SKM-1 (cell line): ENCODE data around the gene ZNF212.

Source experiments
- DNase-seq: peaks from one replicate; lab custom pipeline; 2025; ENCODE audit not compliant: unreplicated experiment; lab: John Stamatoyannopoulos, UW

The ZNF212 gene

DNA sequence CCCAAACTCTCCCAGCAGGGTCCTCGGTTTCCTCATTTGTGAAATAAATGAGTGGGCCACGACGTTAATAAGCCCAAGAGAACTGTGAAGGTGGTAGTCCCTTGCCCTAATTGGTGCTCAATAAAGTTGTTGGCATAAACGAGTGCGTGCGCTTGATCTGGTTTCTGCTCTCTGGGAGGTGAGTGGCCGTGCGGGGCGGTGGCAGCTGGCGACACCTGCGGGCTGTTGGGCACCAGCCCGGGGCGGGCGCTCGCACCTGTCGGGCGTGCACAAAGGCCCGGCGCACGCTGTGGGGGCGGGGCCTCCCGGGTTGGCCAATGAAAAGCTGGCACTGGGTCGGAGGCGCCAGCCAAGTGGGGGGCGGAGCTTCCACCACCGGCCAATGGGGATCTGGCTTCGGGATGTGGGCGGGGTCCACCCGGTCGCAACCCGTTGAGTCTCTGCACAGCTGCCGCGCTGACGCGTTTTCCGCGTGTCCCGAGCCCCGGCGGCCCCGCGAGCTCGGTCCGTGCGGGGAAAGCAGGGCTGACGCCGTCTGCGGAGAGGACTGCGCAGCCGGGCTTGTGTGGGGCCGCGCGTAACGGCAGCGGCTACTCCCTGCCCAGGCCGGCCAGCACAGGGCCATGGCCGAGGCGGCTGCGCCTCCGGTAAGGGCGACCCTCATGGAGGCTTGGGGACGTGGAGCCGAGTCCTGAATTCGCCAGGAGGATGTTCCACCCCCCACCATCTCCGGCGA is 45.6 kb downstream of the ZNF212 start:
- peak; percentile 37 for DNase-seq

DNA sequence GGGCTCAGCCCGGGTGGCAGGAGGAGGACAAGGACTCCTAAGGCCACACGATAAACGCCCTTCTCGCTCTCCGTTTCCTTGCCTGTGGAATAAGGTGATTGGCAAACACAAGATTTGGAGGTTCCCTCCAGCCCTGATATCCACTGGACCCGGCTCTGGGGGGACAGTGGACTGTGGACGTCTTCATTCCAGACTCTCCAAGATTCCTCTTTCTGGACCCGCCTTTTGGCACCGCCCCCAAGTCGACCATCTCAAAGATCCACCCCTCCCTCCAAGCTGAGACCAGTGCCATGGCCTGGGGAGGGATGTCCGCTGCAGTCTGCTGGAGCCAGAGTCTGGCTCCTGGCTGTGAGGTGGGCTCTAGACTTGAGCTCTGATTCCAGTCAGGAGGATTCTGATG is 46.2 kb downstream of the ZNF212 start:
- DNase-seq, result no peak

DNA sequence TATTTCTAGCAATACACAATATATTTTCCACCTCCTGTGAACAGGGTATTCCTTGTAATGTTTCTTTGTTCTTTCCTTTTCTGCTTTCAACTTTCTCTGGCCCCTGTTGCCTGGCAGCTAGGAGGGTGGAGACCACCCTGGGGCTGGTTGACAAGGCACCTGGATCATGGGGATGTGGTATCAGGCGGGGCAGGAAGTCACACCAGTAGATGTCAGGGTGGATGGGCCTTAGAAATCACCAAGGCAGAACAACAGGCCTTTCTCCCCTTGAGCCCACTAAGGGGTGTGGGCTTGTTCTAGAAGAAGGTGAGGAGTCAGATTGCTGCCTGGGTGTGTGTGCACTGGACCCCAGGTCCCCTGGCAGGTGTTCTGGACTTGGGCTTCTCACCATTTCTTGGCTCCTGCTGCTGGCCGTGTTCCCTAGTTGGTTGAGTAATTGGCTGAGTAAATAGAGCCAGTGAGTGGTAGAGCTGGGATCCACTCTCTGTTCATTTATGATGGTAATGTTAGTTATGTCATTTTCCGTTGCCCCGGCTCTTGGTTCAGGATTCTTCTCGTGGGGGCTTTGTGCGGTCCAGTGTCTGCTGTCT is 47.5 kb downstream of the ZNF212 start:
- DNase-seq, result no peak

DNA sequence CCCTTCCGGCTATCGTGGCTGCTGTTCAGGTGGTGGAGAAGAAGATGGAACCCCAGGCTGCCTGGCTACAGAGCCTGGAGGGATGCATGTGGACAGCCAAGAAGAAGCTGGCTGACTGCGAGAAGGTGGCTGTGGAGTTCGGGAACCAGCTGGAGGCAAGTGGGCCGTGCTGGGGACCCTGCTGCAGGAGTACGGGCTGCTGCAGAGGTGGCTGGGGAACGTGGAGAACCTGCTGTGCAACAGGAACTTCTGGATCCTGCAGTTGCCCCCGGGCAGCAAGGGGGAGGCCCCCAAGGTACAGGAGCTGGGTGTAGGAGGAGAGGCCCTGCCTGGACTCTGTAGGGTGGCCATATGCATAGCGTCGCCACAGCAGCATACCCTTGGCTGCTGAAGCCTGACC is 48.2 kb downstream of the ZNF212 start:
- no peak for DNase-seq

DNA sequence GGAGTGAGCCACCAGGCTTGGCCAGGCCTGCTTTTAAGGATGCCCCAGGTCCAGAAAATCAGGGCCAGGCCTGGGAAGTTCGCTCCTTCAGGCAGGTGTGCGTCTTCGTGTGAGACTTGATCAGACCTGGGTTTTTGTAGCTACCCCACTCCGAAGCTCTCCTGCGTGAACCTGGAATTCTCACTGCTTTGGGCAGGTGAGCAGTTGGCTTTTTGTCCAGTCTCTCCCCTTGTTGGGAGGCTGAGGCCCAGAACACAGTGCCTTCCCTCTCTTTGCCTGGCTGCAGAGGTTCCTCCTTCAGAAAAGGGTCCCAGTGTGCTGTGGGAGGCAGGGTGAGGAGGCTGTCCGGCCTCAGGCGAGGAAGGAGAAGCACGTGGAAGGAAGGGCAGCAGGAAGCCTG is 49.8 kb downstream of the ZNF212 start:
- no peak for DNase-seq

DNA sequence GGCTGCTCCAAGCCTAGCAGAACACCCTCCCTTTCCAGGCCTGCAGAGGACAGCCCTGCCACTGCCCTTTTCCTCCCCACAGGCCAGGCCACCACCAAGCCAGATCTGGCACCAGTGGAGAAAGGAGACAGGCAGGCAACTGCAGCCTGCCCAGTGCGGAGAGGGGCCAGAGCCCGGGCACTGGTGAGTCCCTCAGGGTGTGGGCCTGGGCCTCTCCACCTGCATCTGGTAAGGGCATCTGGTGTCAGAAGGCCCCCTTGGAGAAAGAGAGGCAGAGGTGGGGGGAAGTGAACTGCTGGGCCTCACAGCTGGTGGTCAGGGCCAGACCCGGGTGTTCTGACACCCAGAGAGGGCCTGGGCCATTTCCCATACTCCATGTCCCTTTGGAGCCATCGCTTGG is 50.4 kb downstream of the ZNF212 start:
- no peak for DNase-seq

DNA sequence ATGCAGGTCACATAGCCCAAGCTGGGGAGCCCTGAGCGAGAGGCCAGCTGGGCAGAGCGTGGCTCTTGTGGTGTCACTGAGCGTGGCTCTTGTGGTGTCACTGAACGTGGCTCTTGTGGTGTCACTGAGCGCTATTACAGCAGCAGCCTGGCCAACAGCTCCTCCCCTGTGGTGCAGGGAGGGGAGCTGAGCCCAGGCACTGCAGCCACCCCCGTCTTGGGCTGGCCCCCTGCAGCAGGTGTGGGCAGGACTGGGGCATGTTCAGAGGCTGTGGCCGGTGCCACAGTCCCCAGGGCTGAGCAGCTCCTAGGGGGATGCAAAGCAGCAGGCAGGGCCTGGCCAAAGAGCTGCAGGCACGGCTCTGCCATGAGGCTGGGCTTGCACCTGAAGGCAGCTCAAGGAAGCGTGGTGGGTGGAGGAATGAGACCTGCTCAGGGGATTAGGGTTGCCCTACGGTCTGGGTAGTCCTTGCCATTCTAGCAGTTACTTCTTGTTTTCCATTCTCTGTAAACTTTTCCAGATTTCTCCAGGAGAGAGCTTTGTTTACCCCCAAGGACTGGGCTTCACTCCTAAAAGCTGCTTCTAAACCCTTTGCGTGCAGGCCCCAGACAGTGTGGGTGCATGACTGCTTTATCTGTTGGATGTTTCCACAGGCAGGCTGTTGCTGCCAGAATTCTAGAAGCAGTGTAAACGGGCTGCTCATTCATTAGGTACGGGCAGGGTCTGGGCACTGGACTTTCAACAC is 51.8 kb downstream of the ZNF212 start:
- no peak for DNase-seq

DNA sequence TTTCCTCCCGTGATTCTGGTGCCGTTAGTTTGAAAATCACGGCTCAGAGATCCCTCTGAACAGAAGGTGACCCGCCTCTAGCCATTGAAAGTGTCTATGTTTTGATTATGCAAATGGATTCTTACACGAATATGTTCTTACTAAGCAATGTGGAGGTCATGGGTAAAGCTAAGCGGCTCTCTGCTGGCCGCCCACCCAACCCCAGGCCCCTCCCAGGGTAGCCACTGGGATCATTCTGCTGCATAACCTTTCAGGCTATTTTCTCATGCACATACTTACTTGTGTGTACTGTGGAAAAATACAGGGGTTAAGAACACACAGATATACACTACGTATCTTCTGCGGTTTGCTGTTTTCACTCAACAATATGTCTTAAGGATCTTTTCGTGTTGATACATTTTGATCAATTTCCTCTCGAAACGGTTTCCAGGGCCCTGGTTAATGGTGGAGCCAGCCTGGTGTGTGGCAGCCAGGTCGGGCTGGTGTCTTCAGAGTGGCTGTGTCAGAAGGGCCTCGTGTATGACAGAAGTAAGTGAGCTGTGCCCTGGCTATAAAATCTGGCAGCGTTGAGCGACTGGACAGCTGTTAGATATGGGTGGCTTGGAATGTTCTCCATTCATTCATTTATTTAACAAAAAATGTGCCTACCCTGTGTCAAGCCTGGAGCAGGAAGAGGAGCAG is 52.5 kb downstream of the ZNF212 start:
- no peak for DNase-seq

DNA sequence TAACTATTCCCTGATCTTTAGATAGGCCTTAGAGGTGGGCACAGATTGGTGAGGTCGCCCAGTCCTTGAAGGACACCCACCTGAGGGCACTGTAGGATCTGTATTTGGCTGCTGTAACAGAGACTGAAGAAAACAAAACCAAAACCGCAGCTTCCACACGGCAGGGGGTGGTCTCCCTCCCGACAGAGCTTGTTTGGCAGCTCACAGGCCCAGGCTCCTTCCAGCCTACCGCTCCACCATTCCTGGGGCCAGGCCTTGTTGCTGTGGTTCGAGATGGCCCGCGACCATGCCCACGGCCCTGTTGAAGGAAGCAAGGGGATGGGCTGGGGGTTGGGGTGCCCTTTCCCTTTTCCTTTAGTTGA is 53.0 kb downstream of the ZNF212 start:
- DNase-seq, result no peak

DNA sequence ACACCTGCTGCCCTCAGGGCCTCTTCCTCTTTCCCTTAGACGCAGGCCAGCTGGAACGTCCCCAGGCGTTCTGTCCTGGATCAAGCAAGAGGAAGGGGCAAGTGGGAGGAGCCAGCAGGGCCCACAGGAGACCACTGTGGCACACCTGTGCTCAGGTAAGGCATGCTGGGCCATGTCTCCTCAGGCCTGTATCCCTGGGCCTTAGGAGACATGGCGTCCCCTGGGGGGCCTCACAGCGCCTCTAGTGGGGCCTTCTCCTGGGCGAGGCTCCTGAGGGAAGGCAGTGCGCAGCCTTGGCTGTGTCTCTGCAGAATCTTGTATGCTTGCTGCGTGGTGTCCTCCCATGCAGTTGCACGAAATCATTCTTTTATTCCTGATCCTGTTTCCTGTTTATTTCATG is 53.9 kb downstream of the ZNF212 start:
- DNase-seq, result no peak

DNA sequence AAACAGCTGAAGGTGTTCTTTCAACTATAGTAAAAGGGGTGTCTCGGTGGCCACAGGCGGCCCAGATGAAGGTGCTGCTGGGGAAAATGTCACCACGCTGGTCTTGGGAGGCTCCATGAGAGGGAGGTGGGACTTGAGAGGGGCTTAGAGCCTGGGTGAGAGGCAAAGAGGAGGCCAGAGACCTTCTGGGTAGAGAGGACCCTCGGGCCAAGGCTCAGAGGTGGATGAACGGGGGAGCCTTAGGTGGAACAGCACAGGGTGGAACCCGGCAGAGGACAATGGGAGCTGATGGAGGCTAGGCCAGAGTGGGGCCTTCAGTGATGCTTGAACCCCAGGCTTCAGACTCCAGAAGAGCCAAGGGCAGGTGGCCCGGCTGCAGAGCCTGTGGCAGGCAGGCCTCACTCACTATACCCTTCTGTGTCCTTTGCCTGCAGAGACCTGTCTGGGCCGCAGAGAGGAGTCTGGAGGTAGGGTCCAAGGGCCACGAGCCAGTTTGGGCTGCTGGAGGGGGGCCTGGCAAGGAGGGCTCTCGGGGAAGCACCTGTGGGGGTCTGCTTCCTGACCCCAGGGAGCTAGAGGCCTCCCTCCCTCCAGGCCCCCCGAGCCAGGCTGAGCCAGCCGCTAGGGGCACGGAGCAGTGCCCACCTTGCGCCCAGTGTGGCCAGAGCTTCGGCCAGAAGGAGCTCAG is 54.6 kb downstream of the ZNF212 start:
- DNase-seq, result no peak

DNA sequence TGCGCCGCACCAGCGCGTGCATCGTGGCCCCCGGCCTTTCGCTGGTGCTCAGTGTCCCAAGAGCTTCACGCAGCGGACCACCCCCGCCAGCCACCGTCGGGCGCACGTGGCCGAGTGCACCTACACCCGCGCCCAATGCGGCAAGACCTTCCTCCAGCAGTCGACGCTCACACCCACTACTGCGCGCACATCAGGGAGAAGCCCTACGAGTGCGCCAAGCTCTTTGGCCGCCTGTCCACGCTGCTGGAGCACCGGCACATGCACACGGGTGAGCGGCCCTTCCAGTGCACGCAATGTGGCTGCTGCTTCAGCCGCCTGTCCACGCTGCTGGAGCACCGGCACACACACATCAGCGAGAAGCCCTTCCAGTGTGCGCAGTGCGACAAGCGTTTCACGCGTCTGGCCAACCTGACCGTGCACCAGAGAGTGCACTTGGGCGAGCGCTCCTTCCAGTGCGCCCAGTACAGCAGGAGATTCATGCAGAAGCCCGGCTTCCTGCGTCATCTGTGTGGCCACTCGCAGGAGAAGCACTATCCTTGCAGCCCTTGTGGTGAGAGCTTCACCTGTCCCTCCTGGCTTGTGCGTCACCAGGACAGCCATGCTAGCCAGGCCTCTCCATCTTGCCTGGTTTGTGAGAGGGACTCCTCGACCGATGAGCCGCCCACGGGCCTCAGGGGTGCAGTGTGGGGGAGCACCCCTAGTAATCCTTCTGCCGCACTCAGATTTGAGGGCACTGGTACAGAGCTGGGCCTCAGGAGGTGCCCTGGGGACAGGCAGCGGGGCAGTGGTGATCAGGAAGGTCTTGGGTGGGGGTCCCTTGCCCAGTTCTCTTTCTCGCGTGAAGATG is 55.4 kb downstream of the ZNF212 start:
- no peak for DNase-seq

DNA sequence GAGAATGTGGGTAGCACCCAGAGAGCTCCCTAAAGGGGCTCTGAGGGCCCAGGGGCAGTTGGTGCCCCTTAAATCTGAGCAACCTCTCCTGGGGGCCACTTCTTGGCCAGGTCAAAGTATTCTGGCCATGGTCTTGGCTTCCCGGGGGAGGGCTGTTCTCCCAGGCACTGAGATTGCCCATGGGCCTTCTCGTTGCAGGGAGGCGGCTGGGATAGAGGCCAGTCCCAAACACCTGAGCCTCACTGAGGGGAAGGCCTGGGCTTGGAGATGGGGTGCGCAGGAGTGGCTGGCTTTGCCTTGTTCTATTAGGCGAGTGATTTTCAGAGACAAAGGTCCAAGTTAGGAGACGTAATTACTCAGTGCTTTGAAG is 56.0 kb downstream of the ZNF212 start:
- DNase-seq, result no peak

DNA sequence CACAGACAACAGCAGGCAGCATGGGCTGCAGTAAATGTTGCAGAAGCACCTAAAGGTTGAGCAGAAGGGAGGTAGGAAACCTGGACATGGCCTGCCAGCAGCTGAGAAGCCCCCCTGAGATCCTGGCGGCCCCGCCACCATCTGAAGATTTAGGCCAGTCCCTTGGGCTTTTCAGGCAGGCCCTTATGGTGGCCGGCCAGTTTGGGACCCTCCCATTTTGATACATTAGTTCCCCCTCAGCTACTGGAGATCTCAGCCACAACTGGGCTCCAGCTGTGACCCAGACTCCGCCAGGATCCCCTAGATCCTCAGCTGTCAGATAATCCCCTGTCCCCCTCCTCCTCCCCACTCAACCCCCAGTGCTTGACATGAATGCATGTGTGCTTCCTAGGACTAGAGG is 56.9 kb downstream of the ZNF212 start:
- DNase-seq, result no peak

DNA sequence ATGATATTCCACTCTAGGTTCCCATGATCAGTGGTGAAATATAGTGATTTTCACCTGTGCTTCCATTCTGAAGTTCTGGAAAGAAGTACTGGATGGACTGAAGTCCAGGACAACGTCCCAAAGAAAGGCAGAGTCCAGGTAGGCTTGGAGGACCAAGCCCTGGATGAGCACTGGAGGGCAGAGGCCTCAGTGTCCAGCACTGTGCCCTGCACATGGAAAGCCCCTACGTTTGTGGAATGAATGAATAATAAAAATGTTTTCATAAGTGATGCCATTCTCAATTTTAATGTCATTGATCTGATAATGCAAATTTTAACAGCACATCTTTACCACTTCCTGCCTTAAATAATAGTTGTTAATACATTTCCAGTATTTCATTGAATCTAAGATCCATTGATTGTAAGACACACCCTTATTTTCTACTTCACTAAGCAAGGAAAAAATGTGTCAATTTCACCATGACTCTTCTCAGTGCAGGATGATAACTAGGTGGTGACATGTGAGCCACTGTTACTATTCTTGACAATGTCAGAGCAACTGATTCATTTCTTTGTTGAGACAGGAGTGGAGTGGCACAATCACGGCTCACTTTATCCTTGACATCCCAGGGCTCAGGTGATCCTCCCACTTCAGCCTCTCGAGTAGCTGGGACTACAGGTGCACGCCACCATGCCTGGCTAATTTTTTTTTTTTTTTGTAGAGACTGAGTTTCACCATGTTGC is 57.7 kb downstream of the ZNF212 start:
- no peak for DNase-seq

DNA sequence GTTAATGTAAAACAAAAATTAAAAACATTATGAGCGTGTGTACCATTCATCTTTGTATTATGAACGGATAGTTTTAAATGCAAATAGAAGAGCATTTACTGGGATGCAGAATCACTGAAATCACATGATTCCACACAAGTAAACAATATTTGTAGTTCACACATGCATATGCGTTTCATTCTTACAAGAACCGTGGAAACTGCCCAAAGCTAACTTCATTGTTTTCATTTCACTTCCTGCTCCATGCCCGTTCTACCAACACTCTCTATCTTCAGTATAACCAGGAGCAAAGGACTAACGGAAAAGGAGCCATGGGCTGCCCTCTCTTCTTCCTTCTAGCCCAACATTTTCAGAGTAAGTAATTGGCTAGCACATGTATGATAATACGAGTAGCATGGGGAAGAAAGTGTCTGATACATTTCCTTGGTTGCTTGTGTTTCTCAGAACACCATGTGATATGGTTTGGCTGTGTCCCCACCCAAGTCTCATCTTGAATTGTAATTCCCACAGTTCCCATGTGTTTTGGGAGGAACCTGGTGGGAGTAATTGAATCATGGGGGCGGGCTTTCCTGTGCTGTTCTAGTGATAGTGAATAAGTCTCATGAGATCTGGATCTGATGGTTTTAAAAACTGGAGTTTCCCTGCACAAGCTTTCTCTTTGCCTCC is 61.3 kb downstream of the ZNF212 start:
- DNase-seq, result no peak

DNA sequence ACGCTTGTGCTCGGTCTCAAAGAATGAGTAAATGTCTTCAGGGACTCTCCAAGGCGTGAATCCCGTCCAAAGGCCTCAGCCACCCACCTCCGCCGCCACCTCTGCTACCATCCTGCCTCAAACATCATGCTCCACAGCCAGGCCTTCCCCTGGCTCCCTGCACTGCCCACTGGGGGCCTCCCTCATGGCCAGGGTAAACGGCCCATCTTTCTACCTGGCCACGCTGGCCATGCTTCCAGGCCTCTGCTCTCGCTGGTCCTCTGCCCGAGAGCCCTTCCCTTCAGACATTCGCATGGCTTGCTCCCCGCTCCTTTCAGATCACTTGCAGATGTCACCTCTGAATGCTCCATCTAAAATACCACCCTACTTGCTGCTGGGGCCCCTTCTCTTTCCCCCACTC is 62.8 kb downstream of the ZNF212 start:
- DNase-seq, result no peak

DNA sequence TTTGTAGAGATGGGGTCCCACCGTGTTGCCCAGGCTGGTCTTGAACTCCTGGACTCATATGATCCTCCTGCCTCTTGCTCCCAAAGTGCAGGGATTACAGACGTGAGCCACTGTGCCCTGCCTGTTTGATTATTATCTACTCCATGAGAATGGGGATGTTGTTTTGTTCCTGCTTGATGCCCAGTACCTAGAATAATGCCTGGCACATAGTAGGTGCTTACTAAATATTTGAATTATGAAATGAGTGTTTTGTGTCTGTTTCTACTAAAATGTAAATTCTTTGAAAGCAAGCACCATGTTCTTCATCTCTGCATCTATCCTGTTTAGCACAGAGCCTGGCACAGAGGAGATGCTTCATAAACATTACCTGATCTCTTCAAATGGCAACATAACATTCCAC is 63.4 kb downstream of the ZNF212 start:
- DNase-seq, result no peak

DNA sequence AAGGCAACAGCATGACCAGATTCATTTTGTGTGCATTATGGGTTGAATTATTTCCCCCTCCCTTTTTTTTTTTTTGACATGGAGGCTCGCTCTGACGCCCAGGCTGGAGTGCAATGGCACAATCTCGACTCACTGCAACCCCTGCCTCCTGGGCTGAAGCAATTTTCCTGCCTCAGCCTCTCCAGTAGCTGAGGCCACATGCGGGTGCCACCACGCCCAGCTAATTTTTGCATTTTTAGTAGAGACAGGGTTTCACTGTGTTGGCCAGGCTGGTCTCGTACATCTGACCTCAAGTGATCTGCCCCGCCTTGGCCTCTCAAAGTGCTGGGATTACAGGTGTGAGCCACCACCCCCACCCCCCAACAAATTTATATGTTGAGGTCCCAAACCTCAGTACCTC is 64.6 kb downstream of the ZNF212 start:
- no peak for DNase-seq
